HFF-Myc (cell line): Measurements from ENCODE around the gene QKI.

Source experiments
- DNase-seq: peaks from one replicate; pipeline ENCODE4 v3.0.0-alpha.2; 2011; ENCODE audit warnings: low read depth; ENCODE audit errors: extremely low read depth
- H3K4me3 ChIP-seq: replicated peaks from 2 replicates; pipeline ENCODE4 v1.5.1; 2011; ENCODE audit warnings: low read depth, mild to moderate bottlenecking, control low read depth, low read length
- TF ChIP-seq, protein P1 (sequence below): IDR thresholded peaks from 2 replicates; pipeline ENCODE4 v1.5.1; 2012; ENCODE audit warnings: mild to moderate bottlenecking, low read depth, low read length, control low read depth; ENCODE audit errors: missing control alignments

The QKI gene

DNA sequence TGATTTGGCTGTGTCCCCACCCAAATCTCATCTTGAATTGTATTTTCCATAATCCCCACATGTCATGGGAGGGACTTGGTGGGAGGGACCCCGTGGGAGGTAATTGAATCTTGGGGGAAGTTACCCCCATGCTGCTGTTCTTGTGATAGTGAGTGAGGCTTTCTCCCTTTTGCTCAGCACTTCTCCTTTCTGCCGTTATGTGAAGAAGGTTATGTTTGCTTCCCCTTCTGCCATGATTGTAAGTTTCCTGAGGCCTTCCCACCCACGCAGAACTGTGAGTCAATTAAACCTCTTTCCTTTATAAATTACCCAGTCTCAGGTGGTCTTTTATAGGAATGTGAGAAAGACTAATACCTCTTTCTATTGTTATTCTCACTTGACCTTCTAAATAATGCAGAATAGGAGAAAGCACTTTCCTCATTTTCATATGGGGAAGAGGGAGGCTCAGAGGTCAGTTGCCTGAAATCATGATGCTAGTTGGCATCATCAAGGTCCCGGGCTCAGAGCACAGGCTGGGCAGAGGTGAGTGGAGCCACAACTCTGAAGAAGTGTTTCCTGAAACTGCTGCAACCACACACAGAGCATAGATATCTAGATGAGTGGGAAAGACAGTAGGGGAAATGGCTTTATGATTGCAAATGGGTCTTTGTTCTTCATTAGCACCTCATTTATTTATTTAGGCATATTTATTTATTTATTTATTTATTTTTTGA is 191.0 kb downstream of the QKI start:
- no peak overlapping the region for H3K4me3 ChIP-seq
- TF ChIP-seq, protein P1, sequence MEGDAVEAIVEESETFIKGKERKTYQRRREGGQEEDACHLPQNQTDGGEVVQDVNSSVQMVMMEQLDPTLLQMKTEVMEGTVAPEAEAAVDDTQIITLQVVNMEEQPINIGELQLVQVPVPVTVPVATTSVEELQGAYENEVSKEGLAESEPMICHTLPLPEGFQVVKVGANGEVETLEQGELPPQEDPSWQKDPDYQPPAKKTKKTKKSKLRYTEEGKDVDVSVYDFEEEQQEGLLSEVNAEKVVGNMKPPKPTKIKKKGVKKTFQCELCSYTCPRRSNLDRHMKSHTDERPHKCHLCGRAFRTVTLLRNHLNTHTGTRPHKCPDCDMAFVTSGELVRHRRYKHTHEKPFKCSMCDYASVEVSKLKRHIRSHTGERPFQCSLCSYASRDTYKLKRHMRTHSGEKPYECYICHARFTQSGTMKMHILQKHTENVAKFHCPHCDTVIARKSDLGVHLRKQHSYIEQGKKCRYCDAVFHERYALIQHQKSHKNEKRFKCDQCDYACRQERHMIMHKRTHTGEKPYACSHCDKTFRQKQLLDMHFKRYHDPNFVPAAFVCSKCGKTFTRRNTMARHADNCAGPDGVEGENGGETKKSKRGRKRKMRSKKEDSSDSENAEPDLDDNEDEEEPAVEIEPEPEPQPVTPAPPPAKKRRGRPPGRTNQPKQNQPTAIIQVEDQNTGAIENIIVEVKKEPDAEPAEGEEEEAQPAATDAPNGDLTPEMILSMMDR, result no peak
- no peak for DNase-seq

DNA sequence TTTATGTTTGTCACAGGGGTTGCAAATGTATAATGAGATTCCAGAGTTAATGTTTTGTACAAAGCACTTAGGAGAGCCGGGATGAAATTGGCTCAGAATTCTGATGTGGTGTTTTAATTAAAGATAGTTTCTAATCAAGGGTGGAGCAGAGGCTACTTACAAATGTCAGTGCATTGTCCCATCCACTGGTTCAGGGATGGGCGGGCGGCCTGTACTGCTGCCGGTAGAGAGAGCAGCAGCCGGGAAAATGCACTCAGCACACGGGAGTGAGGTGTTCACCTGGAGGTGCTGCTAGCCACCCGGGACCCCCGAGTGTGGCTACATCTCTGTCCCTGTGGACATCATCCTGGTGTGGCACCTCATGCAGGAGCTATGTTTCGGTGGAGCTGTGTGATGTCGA is 193.3 kb downstream of the QKI start:
- DNase-seq, result no peak
- no peak overlapping the region for H3K4me3 ChIP-seq
- TF ChIP-seq, protein P1, result no peak

DNA sequence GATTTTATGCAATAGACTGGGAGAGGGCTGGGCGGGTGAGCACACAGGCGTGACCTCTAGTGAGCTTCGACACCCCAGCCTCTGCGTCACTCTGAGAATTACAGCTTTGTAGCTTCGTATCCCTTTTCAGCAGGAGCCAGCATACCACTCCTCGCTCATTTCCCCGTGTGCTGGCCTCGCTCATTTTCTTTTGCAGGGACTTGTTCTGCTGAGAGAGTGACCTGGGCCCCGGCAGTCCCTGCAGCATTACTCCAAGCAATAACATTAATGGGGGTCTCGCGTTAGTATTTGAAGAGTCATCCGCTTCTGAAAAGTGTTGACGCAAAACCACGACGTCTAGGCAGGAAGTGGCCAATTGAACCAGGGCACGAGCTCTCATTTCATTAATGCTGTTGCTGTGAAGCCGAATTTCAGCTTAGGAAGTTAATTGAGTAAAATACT is 193.7 kb downstream of the QKI start:
- H3K4me3 ChIP-seq, result no peak overlapping the region
- no peak for DNase-seq
- TF ChIP-seq, protein P1, result no peak

DNA sequence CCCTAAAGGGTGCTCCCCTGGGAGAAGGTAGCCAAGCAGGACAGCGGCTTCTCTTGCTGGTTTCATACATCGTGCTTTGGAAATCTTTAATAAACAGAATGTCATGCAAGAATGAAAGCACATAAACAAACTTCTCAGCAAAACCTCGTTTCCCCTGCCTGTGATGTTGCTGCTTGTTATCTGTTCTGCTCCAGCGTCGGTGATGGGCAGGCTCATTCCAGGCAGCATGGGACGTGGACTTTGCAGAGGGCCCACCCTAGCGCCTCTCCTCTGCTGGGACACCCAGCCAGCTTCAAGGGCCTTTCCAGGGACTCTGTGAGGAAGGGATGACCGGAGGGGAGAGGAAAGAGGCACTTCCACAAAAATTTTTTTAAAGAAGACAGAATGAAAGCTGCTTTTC is 197.7 kb downstream of the QKI start:
- TF ChIP-seq, protein P1, result no peak
- H3K4me3 ChIP-seq, result no peak overlapping the region
- DNase-seq, result no peak

DNA sequence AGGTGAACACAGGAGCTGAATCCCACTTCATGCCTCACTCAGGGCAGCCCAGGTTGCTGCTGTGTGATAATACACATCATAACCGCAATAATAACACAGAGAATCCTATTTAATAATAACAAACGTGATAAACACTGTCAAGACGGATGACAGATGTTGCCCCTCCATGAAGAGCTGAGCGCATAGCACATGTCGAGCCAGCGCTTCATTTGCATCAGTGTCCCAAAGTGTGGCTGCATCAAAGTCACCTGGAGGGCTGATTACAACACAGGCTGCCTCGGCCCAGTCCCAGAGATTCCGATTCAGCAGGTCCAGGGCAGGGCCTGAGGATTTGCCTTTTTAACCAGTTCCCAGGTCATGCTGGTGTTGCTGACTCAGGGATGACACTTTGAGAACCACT is 198.5 kb downstream of the QKI start:
- TF ChIP-seq, protein P1, result no peak
- H3K4me3 ChIP-seq, result no peak overlapping the region
- DNase-seq, result no peak

DNA sequence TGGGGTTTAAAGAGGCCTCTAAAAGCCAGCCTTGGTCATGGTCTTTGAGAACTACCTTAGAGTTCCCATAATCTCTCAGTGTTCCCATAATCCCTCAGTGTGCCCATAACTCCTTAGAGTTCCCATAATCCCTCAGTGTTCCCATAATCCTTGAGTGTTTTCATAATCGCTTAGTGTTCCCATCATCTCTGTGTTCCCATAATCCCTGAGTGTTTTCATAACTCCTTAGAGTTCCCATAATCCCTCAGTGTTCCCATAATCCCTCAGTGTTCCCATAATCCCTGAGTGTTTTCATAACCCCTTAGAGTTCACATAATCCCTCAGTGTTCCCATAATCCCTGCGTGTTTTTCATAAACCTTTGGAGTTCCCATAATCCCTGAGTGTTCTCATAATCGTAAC is 199.2 kb downstream of the QKI start:
- TF ChIP-seq, protein P1, result no peak
- H3K4me3 ChIP-seq, result no peak overlapping the region
- DNase-seq, result no peak

DNA sequence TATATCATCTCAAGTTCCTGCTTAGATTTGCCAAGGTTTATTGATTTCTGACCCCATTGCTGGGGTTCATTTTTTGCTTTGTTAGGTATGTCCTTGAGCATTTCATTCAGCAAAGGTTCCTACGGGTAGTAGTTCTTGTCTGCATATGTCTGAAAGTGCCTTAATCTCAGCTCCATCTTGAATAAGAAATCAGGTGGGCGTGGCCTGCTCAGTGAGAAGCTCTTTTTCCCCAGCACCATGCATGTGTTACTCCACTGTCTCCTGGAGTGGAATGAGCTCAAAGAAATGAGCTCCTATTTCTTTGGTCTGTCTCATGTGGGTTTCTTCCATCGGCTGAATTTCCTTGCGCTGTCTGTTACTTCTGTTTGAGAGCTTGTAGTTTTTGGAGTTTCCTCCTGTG is 201.9 kb downstream of the QKI start:
- no peak overlapping the region for H3K4me3 ChIP-seq
- no peak for DNase-seq
- TF ChIP-seq, protein P1, result no peak
